CD4-positive, alpha-beta T cell treated with Interleukin-17A for 4 hours (primary cell): ENCODE results near the gene MGME1.
"Not testable (repeated sequence)": the region's sequence is repeated elsewhere in the genome, so short reads cannot be mapped to it uniquely, and the experiment has no call there.

Source experiments
- DNase-seq: peaks from one replicate; pipeline ENCODE4 v3.0.0-alpha.2; 2020; ENCODE audit warnings: mixed read lengths

Gene MGME1

GRCh38 chr20:17941087-17941825 is 27.6 kb upstream of the MGME1 start:
- no peak for DNase-seq

GRCh38 chr20:17941826-17942196 is 27.0 kb upstream of the MGME1 start:
- DNase-seq = no peak

GRCh38 chr20:17943343-17943742 is 25.5 kb upstream of the MGME1 start:
- no peak for DNase-seq

- DNase-seq = no peak
These were observed 23.9 kb upstream of the MGME1 start for GRCh38 chr20:17944854-17945474.

- DNase-seq = no peak
These were observed 22.8 kb upstream of the MGME1 start for GRCh38 chr20:17946040-17946439.

- DNase-seq = no peak
These were observed 22.0 kb upstream of the MGME1 start for GRCh38 chr20:17946572-17947473.

- no peak for DNase-seq
These were observed 21.4 kb upstream of the MGME1 start for GRCh38 chr20:17947474-17947815.

GRCh38 chr20:17948442-17948841 is 20.4 kb upstream of the MGME1 start:
- DNase-seq = no peak

- DNase-seq = no peak
These were observed 18.9 kb upstream of the MGME1 start for GRCh38 chr20:17949899-17950298.

- DNase-seq = no peak
These were observed 18.1 kb upstream of the MGME1 start for GRCh38 chr20:17950670-17951069.

- no peak for DNase-seq
These were observed 17.5 kb upstream of the MGME1 start for GRCh38 chr20:17951323-17951722.

- no peak for DNase-seq
These were observed 15.8 kb upstream of the MGME1 start for GRCh38 chr20:17952692-17953684.

- DNase-seq = no peak
These were observed 14.9 kb upstream of the MGME1 start for GRCh38 chr20:17953935-17954334.

- no peak for DNase-seq
These were observed 13.5 kb upstream of the MGME1 start for GRCh38 chr20:17955302-17955701.

GRCh38 chr20:17956099-17956685 is 12.6 kb upstream of the MGME1 start:
- no peak for DNase-seq

- no peak for DNase-seq
These were observed 11.1 kb upstream of the MGME1 start for GRCh38 chr20:17957505-17958363.

GRCh38 chr20:17958373-17959256 is 10.2 kb upstream of the MGME1 start:
- DNase-seq = no peak

- no peak for DNase-seq
These were observed 9.6 kb upstream of the MGME1 start for GRCh38 chr20:17959257-17959627.

- not testable (repeated sequence) for DNase-seq
These were observed 8.4 kb upstream of the MGME1 start for GRCh38 chr20:17960400-17960885.
